Measurements from ENCODE around the gene RAD51B.

The RAD51B gene

GRCh38 chr14:68140806-68141205 is 321.2 kb downstream of the RAD51B start:
- peak overlapping the region; percentile 99 for H3K27ac ChIP-seq
- DNase-seq (ENCODE audit: low read depth, low spot score), result no peak

GRCh38 chr14:68141281-68142088 is 321.9 kb downstream of the RAD51B start:
- H3K27ac ChIP-seq, result peak overlapping the region; percentile 99
- H3K9ac ChIP-seq (ENCODE audit: insufficient read length), result no peak overlapping the region
- H3K4me3 ChIP-seq, result no peak overlapping the region
- no peaks in the 10 kb centered on the region for H3K9me3 ChIP-seq (ENCODE audit: low read depth, low read length)
- DNase-seq (ENCODE audit: low read depth, low spot score), result no peak
- no peak for TF ChIP-seq EZH2 (IDR thresholded peaks at IDR 0.05)
- no peak for TF ChIP-seq FOXP2 (optimal IDR thresholded peaks at IDR 0.05; ENCODE audit: control extremely low read depth, extremely low read length, insufficient read depth)
- no peak for TF ChIP-seq POLR2AphosphoS5 (IDR thresholded peaks at IDR 0.05; ENCODE audit: borderline replicate concordance, low read depth, low read length)
- no peaks in the 10 kb centered on the region for H3K36me3 ChIP-seq (ENCODE audit: insufficient read depth, low read length)

More at GRCh38 chr14:68140806-68141205, 321.2 kb downstream of the RAD51B start:
- Histone ChIP-seq H3K36me3 (ENCODE audit: insufficient read depth, low read length) (no peaks in the 10 kb centered on the region), H3K9me3 (ENCODE audit: low read depth, low read length) (no peaks in the 10 kb centered on the region), H3K4me3 (peak overlapping the region; percentile 32), H3K9ac (ENCODE audit: insufficient read length) (no peak overlapping the region)
- TF ChIP-seq POLR2AphosphoS5 (IDR thresholded peaks at IDR 0.05; ENCODE audit: borderline replicate concordance, low read depth, low read length), result no peak
- no peak for TF ChIP-seq EZH2 (IDR thresholded peaks at IDR 0.05)
- no peak for TF ChIP-seq FOXP2 (optimal IDR thresholded peaks at IDR 0.05; ENCODE audit: control extremely low read depth, extremely low read length, insufficient read depth)

DNA sequence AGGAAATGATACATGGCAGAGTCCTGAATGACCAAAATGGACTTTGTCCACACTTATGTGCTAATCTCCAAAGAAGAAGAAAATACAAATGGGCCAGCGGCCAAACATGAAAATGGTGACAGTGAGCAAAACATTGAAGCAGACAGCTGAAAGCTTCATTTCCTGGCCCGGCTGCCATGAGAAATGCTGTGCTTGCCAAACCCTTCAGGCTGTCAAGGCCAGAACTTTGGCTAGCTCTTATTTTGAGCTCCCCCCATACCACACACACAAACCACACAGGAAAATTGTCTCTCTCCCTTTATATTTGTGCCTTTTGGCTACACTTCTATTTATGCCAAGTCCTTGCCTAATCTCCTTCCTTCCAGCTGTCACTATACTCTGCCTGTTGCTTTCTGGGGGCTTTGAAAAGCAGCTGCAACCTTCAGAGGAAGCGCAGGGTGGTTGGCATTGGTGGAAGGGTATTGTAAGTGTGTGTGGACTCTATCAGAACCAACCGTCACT is 323.8 kb downstream of the RAD51B start:
- H3K9me3 ChIP-seq (ENCODE audit: low read depth, low read length), result no peaks in the 10 kb centered on the region
- H3K4me3 ChIP-seq, result peak overlapping the region; percentile 17; the same call in 1 of the 2 replicates
- TF ChIP-seq FOXP2 (optimal IDR thresholded peaks at IDR 0.05; ENCODE audit: control extremely low read depth, extremely low read length, insufficient read depth), result peak; percentile 13
- no peak for TF ChIP-seq EZH2 (IDR thresholded peaks at IDR 0.05)
- peak; percentile 22; the same call in 1 of the 2 replicates for TF ChIP-seq POLR2AphosphoS5 (IDR thresholded peaks at IDR 0.05; ENCODE audit: borderline replicate concordance, low read depth, low read length)
- H3K9ac ChIP-seq (ENCODE audit: insufficient read length), result no peak overlapping the region
- no peaks in the 10 kb centered on the region for H3K36me3 ChIP-seq (ENCODE audit: insufficient read depth, low read length)
- H3K27ac ChIP-seq, result peak overlapping the region; percentile 76
- no peak for DNase-seq (ENCODE audit: low read depth, low spot score)

DNA sequence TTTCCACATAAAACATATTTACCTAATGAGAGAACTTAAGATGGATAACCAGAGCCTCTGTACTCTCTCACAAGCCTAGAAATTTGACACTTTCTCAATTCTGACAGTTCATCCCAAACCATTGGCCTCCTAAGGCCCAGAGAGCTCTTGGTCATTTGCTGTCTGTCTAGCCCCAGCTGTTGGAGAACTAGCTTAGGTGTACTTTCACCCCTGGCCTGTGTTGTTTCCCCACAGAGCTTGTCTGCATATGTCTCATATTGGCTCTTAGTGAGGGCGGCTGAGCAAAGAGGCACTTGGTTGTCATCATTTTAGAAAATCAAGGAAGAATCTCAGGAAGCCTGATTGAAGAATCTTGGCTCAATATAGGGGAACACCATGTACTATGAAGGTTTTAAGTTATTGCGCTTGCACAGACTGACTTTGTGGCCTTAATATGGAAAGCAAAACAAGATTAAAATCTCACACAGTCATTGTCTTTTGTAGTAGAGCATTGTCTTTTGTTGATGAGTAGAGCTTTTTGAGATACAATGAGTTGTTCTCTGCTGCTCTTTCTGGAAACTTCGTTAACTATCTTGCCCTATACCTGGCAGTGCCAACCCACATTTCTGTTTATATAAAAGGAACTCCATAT is 324.6 kb downstream of the RAD51B start:
- Histone ChIP-seq H3K27ac (peak overlapping the region; percentile 76), H3K9ac (ENCODE audit: insufficient read length) (no peak overlapping the region), H3K4me3 (no peak overlapping the region; the same call in 1 of the 2 replicates), H3K9me3 (ENCODE audit: low read depth, low read length) (no peaks in the 10 kb centered on the region), H3K36me3 (ENCODE audit: insufficient read depth, low read length) (no peaks in the 10 kb centered on the region)
- DNase-seq (ENCODE audit: low read depth, low spot score), result no peak
- TF ChIP-seq EZH2 (IDR thresholded peaks at IDR 0.05) (no peak), POLR2AphosphoS5 (IDR thresholded peaks at IDR 0.05; ENCODE audit: borderline replicate concordance, low read depth, low read length) (no peak), FOXP2 (optimal IDR thresholded peaks at IDR 0.05; ENCODE audit: control extremely low read depth, extremely low read length, insufficient read depth) (no peak)

DNA sequence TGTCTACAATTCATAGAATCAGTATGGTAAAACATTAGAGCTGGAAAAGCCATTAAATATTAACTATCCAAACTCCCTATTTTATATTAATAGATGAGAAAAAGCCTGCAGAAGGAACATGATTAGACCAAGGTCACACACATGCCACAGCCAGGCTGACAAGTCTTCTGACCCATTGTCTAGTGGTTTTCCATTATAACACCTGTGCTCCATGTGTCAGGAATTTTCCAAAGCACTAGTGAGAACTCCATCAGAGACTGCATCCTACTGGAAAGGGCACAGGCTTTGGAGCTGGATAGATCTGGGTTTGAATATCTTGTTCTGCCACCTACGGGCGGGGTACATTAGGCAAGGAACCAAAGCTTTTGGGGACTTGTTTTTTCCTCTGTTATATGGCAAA is 325.5 kb downstream of the RAD51B start:
- DNase-seq (ENCODE audit: low read depth, low spot score), result no peak
- Histone ChIP-seq H3K27ac (no peak overlapping the region), H3K9me3 (ENCODE audit: low read depth, low read length) (no peaks in the 10 kb centered on the region), H3K9ac (ENCODE audit: insufficient read length) (no peak overlapping the region), H3K4me3 (no peak overlapping the region), H3K36me3 (ENCODE audit: insufficient read depth, low read length) (no peaks in the 10 kb centered on the region)
- no peak for TF ChIP-seq FOXP2 (optimal IDR thresholded peaks at IDR 0.05; ENCODE audit: control extremely low read depth, extremely low read length, insufficient read depth)
- TF ChIP-seq POLR2AphosphoS5 (IDR thresholded peaks at IDR 0.05; ENCODE audit: borderline replicate concordance, low read depth, low read length), result no peak
- no peak for TF ChIP-seq EZH2 (IDR thresholded peaks at IDR 0.05)

GRCh38 chr14:68145539-68145938 is 326.0 kb downstream of the RAD51B start:
- Histone ChIP-seq H3K36me3 (ENCODE audit: insufficient read depth, low read length) (peaks cover 2% of the 10 kb centered on the region; the same call in 1 of the 2 replicates), H3K9me3 (ENCODE audit: low read depth, low read length) (no peaks in the 10 kb centered on the region), H3K9ac (ENCODE audit: insufficient read length) (no peak overlapping the region), H3K4me3 (no peak overlapping the region), H3K27ac (no peak overlapping the region)
- TF ChIP-seq POLR2AphosphoS5 (IDR thresholded peaks at IDR 0.05; ENCODE audit: borderline replicate concordance, low read depth, low read length) (no peak), FOXP2 (optimal IDR thresholded peaks at IDR 0.05; ENCODE audit: control extremely low read depth, extremely low read length, insufficient read depth) (no peak), EZH2 (IDR thresholded peaks at IDR 0.05) (no peak)
- DNase-seq (ENCODE audit: low read depth, low spot score), result no peak

DNA sequence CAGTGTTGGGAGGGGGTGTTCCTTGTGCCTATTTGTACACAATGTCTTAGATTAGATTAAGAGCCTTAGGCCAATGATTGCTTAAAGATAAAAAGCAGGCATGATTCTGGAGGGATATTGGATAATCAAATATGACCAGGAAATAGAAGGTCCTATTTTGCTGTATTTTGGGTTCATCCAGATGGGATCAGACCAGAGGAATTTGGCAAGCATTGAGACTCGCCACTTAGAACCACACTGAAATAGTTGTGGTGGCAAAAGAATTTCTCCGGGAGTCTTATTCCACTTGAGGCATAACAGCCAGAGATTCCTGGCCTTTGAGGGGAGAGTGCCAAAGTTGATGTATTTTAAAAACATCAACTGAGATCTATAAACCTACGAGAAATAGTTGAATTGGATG is 327.2 kb downstream of the RAD51B start:
- Histone ChIP-seq H3K4me3 (peak overlapping the region; percentile 36), H3K27ac (peak overlapping the region; percentile 93), H3K9ac (ENCODE audit: insufficient read length) (peak overlapping the region; percentile 30), H3K36me3 (ENCODE audit: insufficient read depth, low read length) (peaks cover 2% of the 10 kb centered on the region; the same call in 1 of the 2 replicates), H3K9me3 (ENCODE audit: low read depth, low read length) (no peaks in the 10 kb centered on the region)
- TF ChIP-seq FOXP2 (optimal IDR thresholded peaks at IDR 0.05; ENCODE audit: control extremely low read depth, extremely low read length, insufficient read depth), result no peak
- no peak for TF ChIP-seq EZH2 (IDR thresholded peaks at IDR 0.05)
- DNase-seq (ENCODE audit: low read depth, low spot score), result no peak

- Histone ChIP-seq H3K36me3 (ENCODE audit: insufficient read depth, low read length) (peaks cover 6% of the 10 kb centered on the region; the same call in 1 of the 2 replicates), H3K4me3 (peak overlapping the region; percentile 36), H3K9me3 (ENCODE audit: low read depth, low read length) (no peaks in the 10 kb centered on the region), H3K9ac (ENCODE audit: insufficient read length) (peak overlapping the region; percentile 30), H3K27ac (peak overlapping the region; percentile 93)
- DNase-seq (ENCODE audit: low read depth, low spot score), result no peak
- TF ChIP-seq FOXP2 (optimal IDR thresholded peaks at IDR 0.05; ENCODE audit: control extremely low read depth, extremely low read length, insufficient read depth), result no peak
- no peak for TF ChIP-seq POLR2AphosphoS5 (IDR thresholded peaks at IDR 0.05; ENCODE audit: borderline replicate concordance, low read depth, low read length)
- TF ChIP-seq EZH2 (IDR thresholded peaks at IDR 0.05), result no peak
Measured at GRCh38 chr14:68147303-68147702, 327.7 kb downstream of the RAD51B start.
